Activated T-cell treated with anti-CD3 and anti-CD28 coated beads, Interleukin-2, amount 50 U/mL, for 72 hours (primary cell): ENCODE measurements around the gene TAAR2. TPM values are rescaled to one million over a fixed set of nuclear protein-coding genes. Genes with fewer than 3 reads are reported as not detected.

ENCODE experiments used
- total RNA-seq, 2 donors: library from RNA; stranded (reverse); gene quantifications; one replicate each; pipeline ENCODE4 v1.2.3, GENCODE V29; 2022

The TAAR2 gene
- total RNA-seq, 2 donors from 2014 or later: not detected

Other genes starting within 250 kb of the TAAR2 start
- not detected for gene MOXD1, start 222.8 kb downstream of the TAAR2 start, total RNA-seq
- gene STX7, start 111.2 kb downstream of the TAAR2 start, total RNA-seq: 10 to 100 TPM; 10.6 to 15.3 TPM
- gene TAAR9, start 86.0 kb downstream of the TAAR2 start, total RNA-seq: not detected
- gene TAAR8, start 71.6 kb downstream of the TAAR2 start, total RNA-seq: not detected
- gene TAAR6, start 54.0 kb downstream of the TAAR2 start, total RNA-seq: not detected
- gene TAAR5, start 34.5 kb downstream of the TAAR2 start, total RNA-seq: not detected
- not detected for gene TAAR1, start 34.9 kb upstream of the TAAR2 start, total RNA-seq
- not detected for gene VNN1, start 89.8 kb upstream of the TAAR2 start, total RNA-seq
- gene VNN2, start 133.6 kb upstream of the TAAR2 start, total RNA-seq: 10 to 100 TPM; 14.4 to 16.6 TPM
- 1 to 10 TPM; 5.1 to 6.9 TPM for gene SLC18B1, start 174.4 kb upstream of the TAAR2 start, total RNA-seq
- 1,000 to 10,000 TPM; 1,863 to 1,938 TPM for gene RPS12, start 190.3 kb upstream of the TAAR2 start, total RNA-seq